GM21825 (cell line): Measurements from ENCODE around the gene JUP.

Source experiments
- ATAC-seq: cut with Tn5 transposase; IDR thresholded peaks from one replicate; pipeline ENCODE4 v1.9.1; 2021; ENCODE audit warnings: mild to moderate bottlenecking, moderate library complexity; ENCODE audit not compliant: unreplicated experiment

JUP gene

GRCh38 chr17:41810659-41811548, 24.4 kb upstream of the JUP start:
- no peak for ATAC-seq

DNA sequence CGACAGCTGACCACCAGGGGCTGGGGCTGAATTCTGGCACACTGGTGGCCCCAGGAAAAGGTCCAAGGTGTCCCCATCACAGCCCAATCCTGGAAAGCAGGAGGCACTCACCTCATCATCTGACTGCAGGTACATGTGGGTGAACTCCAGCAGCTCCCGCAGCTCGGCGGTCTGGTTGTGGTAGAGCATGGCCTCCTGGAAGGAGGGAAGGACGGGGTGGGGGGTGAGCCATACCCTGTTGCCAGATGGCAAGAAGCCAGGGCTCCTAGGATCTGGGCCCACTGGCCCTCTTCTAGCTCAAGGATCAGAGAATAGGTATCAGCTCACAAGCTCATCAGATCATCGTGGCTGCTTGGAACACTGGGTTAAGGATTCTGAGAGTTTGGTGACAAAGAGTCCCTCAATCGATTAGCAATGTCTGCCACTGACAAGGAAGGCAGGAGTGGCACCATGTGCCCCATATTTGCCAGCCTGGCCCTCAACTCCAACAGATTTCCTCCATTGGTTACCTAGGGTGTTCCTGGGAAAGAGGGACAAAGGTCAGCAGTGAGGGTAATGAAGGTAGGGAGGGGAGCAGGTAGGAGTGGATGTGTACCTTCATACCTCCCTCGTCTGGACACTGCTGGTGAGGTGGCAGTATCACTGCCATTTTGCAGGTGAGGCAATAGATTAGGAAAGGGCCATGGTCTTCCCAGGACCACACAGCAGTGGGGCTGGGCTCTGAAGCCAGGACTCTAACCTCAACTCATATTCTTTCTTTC, 20.4 kb upstream of the JUP start:
- ATAC-seq: no peak

- ATAC-seq: no peak
Measured at GRCh38 chr17:41803049-41804020, 16.8 kb upstream of the JUP start.

GRCh38 chr17:41801374-41802271, 15.1 kb upstream of the JUP start:
- ATAC-seq: no peak

DNA sequence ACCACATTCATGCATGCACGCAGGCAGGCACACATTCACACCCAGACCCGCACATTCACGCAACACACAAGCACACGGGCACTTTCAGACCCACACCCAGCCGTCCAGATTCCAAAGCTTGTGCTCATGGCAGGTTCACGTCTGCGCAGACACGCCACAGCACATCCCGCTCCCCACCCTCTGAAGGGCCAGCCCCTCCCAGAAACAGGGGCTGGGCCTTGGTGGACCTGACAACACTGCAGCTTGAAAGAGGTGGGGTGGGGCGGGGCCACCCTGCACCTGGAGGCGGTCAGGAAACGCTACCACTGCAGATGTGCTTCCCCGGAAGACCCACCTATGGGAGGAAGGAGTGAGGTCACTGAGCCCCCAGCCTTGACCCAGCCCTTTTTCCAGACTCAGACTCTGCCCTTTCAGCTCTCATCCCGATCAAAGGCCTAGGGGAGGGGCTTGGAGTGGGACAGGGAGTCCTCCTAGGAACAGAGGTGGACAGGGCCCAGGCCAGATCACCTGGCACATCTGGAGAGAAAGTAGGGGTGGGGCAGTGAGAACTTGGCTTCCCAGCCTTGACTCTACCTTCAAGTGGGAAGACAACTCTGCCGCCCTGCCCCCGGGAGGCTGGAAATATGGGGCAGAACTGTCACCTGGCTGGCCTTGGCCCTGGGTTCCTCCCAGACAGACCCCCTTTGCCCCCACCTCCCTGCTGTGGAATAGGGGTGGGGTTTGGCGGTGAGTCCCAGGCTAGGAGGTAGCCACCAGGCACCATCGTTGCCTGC, 14.3 kb upstream of the JUP start:
- no peak for ATAC-seq

GRCh38 chr17:41799366-41799765, 12.9 kb upstream of the JUP start:
- ATAC-seq: no peak

GRCh38 chr17:41797377-41797776, 10.9 kb upstream of the JUP start:
- no peak for ATAC-seq

GRCh38 chr17:41796121-41796895, 9.8 kb upstream of the JUP start:
- no peak for ATAC-seq

GRCh38 chr17:41794540-41794975, 8.0 kb upstream of the JUP start:
- no peak for ATAC-seq

DNA sequence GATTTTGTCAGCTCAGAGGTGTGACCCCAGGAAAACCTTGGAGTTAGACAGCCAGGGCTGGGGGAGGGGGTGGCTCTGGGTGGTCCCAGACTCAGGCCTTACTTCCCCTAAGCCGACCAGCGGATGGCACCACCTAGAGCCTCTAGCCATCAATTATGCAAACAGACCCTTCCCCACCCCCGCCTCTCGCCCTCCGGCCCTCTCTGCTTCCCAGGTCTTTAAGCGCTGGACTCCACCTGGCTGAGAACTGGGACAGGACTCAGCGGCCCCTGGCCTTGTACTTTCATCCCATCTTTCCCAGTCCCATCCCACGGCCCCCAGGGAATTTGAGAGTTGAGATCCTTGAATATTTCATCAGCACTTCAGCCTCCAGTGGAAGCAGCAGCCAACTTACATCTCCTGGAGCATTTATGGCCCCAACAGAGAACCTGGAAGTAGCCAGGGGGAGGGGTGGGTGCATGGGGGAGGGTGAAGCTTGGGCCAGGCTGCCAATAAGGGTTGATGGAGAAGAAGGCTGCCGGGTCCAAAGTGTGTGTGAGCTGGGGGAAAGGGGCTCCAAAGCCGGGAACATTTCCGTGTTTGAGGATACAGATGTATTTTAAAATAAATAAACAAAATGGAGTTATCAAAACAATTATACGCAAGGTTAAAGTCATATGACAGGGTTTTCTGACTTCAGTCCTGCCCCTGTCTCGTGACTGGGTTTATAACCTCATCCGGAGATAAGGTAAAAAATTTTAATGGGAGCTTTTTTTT, 7.5 kb upstream of the JUP start:
- no peak for ATAC-seq

DNA sequence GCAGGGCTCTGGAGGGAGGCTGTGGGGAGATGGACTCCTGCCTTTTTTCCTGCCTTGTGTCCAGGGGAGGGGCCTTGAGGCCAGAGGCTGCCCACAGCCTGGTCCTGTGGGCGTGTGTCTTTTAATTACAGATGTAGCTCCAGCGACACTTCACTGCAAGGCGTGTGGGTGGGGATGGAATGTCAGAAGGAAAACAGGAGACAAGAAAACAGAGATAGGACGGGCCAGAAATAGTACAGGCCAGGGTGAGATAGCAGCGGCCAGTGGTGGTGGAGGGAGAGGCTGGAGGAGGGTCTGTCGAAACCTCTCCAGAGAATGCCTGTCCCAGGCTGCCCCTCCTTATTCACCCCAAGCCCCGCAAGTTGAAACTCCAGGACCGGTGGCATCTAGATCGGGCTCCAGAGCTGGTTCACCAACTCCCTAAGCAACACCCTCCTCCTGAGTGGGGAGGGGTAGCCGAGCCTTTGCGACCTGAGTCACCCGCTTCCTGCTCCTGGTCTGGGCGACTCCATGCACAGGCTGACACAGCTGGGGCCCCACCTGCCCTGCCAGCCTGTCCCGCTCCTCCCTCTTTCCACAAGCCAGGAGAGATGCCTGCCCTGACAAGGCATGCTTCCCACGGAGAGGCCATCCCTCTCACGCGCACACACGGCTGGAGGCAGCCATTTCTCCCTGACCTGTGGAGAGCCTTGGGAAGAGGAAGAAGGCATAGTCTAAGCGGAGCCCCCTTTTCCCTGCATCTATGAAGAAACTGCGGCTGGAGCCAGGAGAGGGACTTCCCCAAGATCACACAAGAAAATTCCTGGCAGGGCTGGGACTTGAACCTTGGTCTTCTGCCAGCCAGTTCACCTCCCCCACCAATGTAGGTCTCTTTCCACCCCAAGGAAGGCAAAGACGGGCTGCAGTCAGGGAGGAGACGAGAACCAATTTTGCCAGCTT, 6.6 kb upstream of the JUP start:
- no peak for ATAC-seq

DNA sequence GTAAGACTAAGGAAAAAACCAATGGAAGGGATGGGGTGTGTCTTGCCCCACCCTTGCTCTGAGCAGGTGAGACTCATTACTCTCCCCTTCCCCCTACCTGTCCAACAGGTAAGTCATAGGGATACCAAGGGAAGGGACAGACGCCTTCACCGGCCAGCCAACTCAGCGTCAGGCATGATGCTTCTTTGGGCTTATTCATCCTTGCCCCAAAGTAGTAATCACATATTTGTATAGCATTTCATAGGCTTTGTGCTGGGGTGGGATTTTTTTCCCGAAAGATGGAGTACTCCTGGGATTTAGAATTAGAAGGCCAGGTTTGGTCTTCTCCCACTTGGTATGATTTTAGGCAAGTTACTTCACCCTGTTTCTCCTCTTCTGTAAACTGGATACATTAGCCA, 509 bp upstream of the JUP start:
- ATAC-seq: no peak

DNA sequence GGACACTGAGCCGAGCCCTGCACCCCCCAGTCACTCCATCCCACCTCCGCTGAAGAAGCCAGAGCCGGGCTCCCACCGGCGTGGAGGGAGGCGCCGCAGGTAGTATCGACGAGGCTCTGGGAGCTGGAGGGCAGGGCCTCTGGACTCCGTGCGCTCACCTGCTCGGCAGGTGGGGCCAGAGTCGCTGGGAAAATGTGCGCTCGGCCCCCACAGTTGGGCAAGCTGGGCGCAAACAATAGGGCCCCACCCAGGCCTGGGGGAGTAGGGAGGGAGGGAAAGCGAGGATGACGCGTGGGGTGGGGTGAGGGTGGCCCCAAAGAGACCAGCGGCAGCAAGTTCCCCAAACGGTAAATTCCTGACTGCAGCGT, 668 bp downstream of the JUP start:
- ATAC-seq: no peak

GRCh38 chr17:41785091-41785858, 1.2 kb downstream of the JUP start:
- ATAC-seq: no peak

GRCh38 chr17:41784207-41784744, 2.2 kb downstream of the JUP start:
- ATAC-seq: no peak

DNA sequence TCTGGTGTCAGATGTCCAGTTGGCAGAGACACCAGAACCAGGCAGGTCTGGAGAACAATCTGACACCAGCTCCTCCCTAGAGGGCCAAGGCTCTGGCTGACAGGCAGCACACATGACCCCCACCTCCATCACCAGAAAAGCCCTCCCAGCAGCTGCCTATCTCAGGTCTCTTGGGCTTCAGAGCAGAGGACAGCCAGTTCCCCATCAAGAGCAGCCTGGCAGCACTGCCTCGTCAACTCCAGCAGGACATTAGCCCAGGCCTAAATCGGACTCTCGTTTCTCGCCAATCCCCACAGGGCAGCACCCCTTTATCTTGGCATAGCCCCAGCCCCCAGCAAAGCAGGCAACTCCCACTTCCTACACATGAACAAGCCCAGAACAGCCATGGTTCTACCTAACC, 4.4 kb downstream of the JUP start:
- ATAC-seq: no peak
